D721Med (cell line): ENCODE results near the gene COX4I1.

ENCODE experiments used
- DNase-seq: peaks from one replicate; pipeline ENCODE4 v3.0.0; 2011; ENCODE audit warnings: low spot score; ENCODE audit not compliant: insufficient read length
- FAIRE-seq: peaks from 2 replicates; lab custom pipeline; 2011; peaks lifted over from hg19 to GRCh38; lab: Jason Lieb, UNC
- TF ChIP-seq, protein P1 (sequence below): IDR thresholded peaks from 2 replicates; pipeline ENCODE4 v1.5.1; 2012; ENCODE audit warnings: mild to moderate bottlenecking, control low read depth; ENCODE audit not compliant: insufficient read depth; ENCODE audit errors: missing control alignments

Gene COX4I1

DNA sequence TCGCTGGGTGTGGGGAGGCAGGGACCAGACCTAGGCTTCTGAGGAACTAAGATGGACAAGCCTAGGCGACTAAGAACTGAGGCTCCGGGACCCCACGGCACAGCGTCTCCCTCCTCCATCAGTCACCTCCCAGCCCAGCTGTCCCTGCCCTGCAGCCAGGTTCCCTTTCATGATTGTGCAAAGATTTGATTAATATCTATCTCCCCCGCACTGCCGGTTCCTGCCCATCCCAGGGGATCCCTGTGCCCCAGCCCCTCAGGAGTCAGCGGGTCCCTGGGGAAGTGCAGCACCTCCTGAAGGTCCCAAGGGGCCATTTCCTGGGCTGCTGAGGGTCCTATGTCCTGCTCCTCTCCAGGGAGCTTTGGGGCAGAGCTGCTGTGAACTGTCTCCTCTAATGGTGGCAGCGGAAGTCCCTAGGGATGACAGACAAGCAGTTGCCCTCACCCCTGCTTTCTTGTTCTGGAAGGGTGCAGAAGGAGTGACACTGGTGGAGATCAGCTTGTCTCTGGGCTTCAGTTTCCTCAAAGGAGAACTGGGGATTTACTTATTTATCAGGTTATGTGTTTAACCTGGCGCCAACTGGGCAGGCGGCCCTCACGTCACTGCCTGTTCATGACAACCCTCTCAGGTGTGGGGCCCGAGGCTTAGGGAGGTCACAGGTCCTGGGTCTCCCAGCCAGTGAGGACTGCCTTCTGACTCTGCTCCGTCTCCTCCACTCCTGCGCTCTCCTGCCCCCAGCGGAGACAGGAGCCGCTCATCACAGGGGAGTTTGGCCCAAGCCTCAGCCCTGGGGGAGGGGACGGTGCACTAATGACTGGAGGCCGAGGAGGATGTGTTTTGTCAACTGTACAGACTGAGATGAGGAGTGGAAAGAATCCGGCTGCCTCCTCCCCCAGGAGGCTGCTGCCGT is 46.7 kb upstream of the COX4I1 start:
- DNase-seq (no peak), FAIRE-seq (no peak)

DNA sequence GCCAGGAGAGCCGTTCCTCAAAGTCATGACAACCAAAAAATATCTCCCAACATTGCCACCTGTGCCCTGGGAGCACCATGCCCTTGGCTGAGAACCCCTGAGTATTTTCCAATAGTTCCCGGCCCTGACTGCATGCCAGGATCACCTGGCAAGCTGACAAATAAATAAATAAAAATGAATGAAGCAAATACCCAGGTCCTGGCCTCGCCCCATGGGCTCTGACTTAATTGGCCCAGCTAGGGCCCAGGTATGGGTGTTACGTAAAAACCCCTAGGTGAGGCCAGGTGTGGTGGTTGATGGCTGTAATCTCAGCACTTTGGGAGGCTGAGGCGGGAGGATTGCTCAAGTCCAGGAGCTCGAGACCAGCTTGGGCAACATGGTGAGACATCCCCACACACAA is 45.9 kb upstream of the COX4I1 start:
- DNase-seq (no peak), FAIRE-seq (no peak)
- TF ChIP-seq, protein P1, sequence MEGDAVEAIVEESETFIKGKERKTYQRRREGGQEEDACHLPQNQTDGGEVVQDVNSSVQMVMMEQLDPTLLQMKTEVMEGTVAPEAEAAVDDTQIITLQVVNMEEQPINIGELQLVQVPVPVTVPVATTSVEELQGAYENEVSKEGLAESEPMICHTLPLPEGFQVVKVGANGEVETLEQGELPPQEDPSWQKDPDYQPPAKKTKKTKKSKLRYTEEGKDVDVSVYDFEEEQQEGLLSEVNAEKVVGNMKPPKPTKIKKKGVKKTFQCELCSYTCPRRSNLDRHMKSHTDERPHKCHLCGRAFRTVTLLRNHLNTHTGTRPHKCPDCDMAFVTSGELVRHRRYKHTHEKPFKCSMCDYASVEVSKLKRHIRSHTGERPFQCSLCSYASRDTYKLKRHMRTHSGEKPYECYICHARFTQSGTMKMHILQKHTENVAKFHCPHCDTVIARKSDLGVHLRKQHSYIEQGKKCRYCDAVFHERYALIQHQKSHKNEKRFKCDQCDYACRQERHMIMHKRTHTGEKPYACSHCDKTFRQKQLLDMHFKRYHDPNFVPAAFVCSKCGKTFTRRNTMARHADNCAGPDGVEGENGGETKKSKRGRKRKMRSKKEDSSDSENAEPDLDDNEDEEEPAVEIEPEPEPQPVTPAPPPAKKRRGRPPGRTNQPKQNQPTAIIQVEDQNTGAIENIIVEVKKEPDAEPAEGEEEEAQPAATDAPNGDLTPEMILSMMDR = no peak

More for the DNA sequence above, 46.7 kb upstream of the COX4I1 start:
- TF ChIP-seq, protein P1 = peak; percentile 38

DNA sequence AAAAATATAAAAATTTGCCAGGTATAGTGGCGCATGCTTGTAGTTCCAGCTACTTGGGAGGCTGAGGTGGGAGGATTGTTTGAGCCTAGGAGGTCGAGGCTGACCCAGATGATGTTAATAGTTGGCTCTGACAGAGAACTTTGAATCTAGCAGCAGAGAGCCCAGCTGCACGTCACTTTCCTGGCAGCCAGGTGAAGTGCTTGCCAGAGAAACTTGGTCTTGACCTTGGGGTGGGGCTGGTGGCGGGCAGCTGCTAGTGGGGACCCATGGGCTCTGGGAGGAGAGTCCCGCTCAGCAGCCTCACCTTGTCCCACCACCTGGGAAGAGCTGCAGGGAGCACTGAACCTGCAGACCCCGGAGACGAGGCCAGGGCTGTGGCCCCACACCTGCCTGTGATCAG is 45.5 kb upstream of the COX4I1 start:
- FAIRE-seq = no peak

DNA sequence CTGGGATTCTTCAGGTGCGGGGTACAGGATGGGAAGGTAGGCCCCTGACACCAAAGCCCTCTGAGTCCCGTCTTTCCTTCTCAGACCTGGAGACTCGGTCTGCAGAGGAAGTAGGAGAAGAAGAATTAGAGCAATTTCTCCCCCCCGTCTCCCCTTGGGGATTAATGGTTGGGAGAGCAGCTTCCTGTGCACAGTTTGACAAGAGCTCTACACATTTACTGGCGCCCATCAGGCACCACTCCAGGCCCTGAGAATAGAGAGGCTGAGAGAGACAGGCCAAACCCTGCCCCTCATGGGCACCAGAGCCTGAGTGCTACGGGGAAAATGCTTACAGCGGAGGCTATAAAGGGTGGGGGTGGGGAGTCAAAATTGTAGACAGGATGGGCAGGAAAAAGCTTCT is 45.1 kb upstream of the COX4I1 start:
- no peak for DNase-seq
- TF ChIP-seq, protein P1 = no peak
- FAIRE-seq = no peak

More for the DNA sequence above, 45.5 kb upstream of the COX4I1 start:
- no peak for DNase-seq
- TF ChIP-seq, protein P1 = no peak

DNA sequence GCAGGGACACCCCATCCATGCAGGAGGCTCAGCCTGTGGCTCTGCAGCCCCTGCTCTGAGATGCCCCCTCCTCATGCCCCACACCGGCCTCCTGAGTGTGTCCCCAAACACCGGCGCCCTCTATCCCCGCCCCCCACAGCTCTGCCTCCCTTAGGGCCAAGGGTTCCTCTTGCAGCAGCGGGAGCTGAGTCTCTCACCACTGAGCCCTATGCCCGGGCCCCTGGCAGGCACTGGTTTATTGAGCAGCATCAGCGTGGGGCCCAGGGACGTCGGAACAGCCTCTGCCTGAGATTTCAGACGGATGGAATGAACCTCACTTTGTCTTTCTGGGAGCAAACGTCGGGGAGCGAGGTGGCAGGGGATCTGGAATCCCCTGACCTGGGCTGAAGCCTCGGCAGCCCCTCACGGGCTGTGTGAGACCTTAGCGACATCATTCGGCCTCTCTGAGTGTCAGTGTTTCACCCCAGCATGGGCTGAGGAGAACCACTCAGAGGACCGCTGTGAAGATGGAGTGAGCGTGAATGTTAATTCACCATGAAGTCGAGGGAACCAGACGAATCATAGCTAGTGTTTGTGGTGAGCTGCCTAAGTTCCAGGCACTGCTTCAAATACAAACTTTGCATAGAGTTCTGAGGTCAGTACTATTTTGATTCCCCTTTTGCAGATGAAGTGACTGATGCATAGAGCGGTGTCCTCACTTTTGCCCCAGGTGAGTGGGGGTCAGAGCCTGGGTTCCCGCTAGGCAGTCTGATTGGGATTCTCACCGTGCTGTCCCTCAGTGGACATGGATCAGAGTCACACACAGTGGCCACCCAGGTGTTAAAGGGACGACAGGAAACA is 43.3 kb upstream of the COX4I1 start:
- TF ChIP-seq, protein P1 = no peak
- DNase-seq = no peak
- no peak for FAIRE-seq

GRCh38 chr16:85757341-85757822 is 42.1 kb upstream of the COX4I1 start:
- FAIRE-seq = no peak
- TF ChIP-seq, protein P1 = no peak

More at GRCh38 chr16:85757341-85757822, 42.1 kb upstream of the COX4I1 start:
- no peak for DNase-seq
